ENCODE measurements around the gene ZBED4. TPM values are rescaled to one million over a fixed set of nuclear protein-coding genes. Genes with fewer than 3 reads are reported as not detected.

ZBED4 gene
- total and polyA plus RNA-seq, 2 of the 13 experiments (the other 11 are each of a cell fraction or from before 2014, with no cell fraction given), result 5.4 to 9.6 TPM

DNA sequence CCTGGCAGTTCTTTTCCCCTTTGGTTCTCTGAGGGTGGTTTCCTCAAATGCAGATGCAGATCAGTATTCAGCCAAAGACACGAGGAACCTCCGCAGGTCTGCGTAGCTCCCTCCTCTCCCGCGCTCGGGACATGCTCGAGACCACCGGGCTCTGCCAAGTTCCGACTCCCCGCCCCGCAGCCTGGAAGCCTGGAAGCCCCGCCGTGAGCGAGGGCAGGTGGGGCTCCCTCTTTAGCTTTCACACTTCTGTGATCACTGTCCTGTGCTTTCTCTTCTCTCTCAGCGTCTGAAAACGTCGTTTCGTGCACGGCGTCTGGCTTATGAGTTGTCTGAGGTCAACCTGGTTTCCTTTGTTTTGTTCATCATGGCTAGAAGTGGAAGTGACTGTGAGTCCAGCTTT is 26.6 kb downstream of the ZBED4 start:
- H3K9ac ChIP-seq (ENCODE audit: insufficient read depth, low read depth, low read length), result no peak overlapping the region
- no peak overlapping the region for H3K4me3 ChIP-seq (replicated peaks in 1 of 3; ENCODE audit: insufficient read depth in 1 of 3, low read depth in 2 of 3, low read length in 3 of 3)
- peaks cover 8 to 16% of the 10 kb centered on the region in 2 experiments; a peak in 4 of 5 replicates for H3K36me3 ChIP-seq (replicated peaks in 1 of 2; ENCODE audit: control insufficient read depth in 1 of 2, insufficient read depth in 2 of 2, low read length in 2 of 2)
- no peak for FAIRE-seq
- ATAC-seq, result no peak
- no peak overlapping the region for H3K27ac ChIP-seq (ENCODE audit: extremely low read length, insufficient read depth, low read length)
- no peak overlapping the region for H2AFZ ChIP-seq (ENCODE audit: low read length)
- H4K20me1 ChIP-seq (ENCODE audit: insufficient read depth, low read length), result no peaks in the 10 kb centered on the region; the same call in 1 of the 2 replicates
- no peak overlapping the region for H3K4me2 ChIP-seq (ENCODE audit: low read depth, low read length)
- in situ Hi-C loops (cut with HindIII; ENCODE audit: extremely low pct_ligation_motif_present, low pct_unique_long_range_greater_than_20kb) (no loop called here), intact Hi-C loops (cut with micrococcal nuclease; ENCODE audit: unreplicated experiment) (no loop called here)
- H3K9me3 ChIP-seq (ENCODE audit: low read length), result no peaks in the 10 kb centered on the region
- WGBS (ENCODE audit: low lambda C conversion rate), result 92% methylated on average over 20 of the region's 20 CpGs
- no peak for DNase-seq (ENCODE audit: low spot score)
- peaks cover 53% of the 10 kb centered on the region for H3K79me2 ChIP-seq (ENCODE audit: insufficient read depth, low read length)
- ChIA-PET CTCF (ENCODE audit: low intra/inter-chr PET ratio, low total read pairs) (no interaction called here), POLR2A (interaction anchor here (0.6 kb wide), 1 partner anchor 16 kb away, joined by 3 read pairs; no protein-coding TSS in a partner anchor)
- BruUV-seq (replicated peaks), result no TSS peak
- no peaks in the 10 kb centered on the region for H3K4me1 ChIP-seq (ENCODE audit: insufficient read depth, low read length)
- no peaks in the 10 kb centered on the region for H3K27me3 ChIP-seq (ENCODE audit: control insufficient read depth in 1 of 2, insufficient read depth in 2 of 2, low read length in 2 of 2)
- TF ChIP-seq, protein P1, sequence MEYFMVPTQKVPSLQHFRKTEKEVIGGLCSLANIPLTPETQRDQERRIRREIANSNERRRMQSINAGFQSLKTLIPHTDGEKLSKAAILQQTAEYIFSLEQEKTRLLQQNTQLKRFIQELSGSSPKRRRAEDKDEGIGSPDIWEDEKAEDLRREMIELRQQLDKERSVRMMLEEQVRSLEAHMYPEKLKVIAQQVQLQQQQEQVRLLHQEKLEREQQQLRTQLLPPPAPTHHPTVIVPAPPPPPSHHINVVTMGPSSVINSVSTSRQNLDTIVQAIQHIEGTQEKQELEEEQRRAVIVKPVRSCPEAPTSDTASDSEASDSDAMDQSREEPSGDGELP (IDR thresholded peaks at IDR 0.05; ENCODE audit: borderline replicate concordance, low read depth), result no peak
- TF ChIP-seq RNF2 (conservative IDR thresholded peaks at IDR 0.05; ENCODE audit: low read depth) (no peak), ZNF235 (CRISPR knock-in tag; IDR thresholded peaks at IDR 0.05; ENCODE audit: borderline replicate concordance) (no peak), ZNF557 (CRISPR knock-in tag; IDR thresholded peaks at IDR 0.05) (no peak), ZNF616 (CRISPR knock-in tag; IDR thresholded peaks at IDR 0.05; ENCODE audit: low read depth) (no peak), ZNF724P (CRISPR knock-in tag; IDR thresholded peaks at IDR 0.05; ENCODE audit: borderline replicate concordance) (no peak), ZNF652 (CRISPR knock-in tag; IDR thresholded peaks at IDR 0.05; ENCODE audit: borderline replicate concordance, low read depth) (no peak), ZNF30 (CRISPR knock-in tag; IDR thresholded peaks at IDR 0.05) (no peak), MEIS2 (CRISPR knock-in tag; IDR thresholded peaks at IDR 0.05) (no peak), WIZ (CRISPR knock-in tag; IDR thresholded peaks at IDR 0.05) (no peak), GLI4 (CRISPR knock-in tag; IDR thresholded peaks at IDR 0.05; ENCODE audit: borderline replicate concordance) (no peak), GZF1 (CRISPR knock-in tag; IDR thresholded peaks at IDR 0.05) (no peak)
- TF ChIP-seq, protein P2, sequence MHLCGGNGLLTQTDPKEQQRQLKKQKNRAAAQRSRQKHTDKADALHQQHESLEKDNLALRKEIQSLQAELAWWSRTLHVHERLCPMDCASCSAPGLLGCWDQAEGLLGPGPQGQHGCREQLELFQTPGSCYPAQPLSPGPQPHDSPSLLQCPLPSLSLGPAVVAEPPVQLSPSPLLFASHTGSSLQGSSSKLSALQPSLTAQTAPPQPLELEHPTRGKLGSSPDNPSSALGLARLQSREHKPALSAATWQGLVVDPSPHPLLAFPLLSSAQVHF (CRISPR knock-in tag; IDR thresholded peaks at IDR 0.05), result no peak
- TF ChIP-seq, protein P3, sequence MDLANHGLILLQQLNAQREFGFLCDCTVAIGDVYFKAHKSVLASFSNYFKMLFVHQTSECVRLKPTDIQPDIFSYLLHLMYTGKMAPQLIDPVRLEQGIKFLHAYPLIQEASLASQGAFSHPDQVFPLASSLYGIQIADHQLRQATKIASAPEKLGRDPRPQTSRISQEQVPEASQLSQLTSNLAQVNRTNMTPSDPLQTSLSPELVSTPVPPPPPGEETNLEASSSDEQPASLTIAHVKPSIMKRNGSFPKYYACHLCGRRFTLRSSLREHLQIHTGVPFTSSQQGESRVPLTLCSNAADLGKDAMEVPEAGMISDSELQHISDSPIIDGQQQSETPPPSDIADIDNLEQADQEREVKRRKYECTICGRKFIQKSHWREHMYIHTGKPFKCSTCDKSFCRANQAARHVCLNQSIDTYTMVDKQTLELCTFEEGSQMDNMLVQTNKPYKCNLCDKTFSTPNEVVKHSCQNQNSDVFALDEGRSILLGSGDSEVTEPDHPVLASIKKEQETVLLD (CRISPR knock-in tag; IDR thresholded peaks at IDR 0.05; ENCODE audit: low read depth), result no peak
- TF ChIP-seq, protein P4, sequence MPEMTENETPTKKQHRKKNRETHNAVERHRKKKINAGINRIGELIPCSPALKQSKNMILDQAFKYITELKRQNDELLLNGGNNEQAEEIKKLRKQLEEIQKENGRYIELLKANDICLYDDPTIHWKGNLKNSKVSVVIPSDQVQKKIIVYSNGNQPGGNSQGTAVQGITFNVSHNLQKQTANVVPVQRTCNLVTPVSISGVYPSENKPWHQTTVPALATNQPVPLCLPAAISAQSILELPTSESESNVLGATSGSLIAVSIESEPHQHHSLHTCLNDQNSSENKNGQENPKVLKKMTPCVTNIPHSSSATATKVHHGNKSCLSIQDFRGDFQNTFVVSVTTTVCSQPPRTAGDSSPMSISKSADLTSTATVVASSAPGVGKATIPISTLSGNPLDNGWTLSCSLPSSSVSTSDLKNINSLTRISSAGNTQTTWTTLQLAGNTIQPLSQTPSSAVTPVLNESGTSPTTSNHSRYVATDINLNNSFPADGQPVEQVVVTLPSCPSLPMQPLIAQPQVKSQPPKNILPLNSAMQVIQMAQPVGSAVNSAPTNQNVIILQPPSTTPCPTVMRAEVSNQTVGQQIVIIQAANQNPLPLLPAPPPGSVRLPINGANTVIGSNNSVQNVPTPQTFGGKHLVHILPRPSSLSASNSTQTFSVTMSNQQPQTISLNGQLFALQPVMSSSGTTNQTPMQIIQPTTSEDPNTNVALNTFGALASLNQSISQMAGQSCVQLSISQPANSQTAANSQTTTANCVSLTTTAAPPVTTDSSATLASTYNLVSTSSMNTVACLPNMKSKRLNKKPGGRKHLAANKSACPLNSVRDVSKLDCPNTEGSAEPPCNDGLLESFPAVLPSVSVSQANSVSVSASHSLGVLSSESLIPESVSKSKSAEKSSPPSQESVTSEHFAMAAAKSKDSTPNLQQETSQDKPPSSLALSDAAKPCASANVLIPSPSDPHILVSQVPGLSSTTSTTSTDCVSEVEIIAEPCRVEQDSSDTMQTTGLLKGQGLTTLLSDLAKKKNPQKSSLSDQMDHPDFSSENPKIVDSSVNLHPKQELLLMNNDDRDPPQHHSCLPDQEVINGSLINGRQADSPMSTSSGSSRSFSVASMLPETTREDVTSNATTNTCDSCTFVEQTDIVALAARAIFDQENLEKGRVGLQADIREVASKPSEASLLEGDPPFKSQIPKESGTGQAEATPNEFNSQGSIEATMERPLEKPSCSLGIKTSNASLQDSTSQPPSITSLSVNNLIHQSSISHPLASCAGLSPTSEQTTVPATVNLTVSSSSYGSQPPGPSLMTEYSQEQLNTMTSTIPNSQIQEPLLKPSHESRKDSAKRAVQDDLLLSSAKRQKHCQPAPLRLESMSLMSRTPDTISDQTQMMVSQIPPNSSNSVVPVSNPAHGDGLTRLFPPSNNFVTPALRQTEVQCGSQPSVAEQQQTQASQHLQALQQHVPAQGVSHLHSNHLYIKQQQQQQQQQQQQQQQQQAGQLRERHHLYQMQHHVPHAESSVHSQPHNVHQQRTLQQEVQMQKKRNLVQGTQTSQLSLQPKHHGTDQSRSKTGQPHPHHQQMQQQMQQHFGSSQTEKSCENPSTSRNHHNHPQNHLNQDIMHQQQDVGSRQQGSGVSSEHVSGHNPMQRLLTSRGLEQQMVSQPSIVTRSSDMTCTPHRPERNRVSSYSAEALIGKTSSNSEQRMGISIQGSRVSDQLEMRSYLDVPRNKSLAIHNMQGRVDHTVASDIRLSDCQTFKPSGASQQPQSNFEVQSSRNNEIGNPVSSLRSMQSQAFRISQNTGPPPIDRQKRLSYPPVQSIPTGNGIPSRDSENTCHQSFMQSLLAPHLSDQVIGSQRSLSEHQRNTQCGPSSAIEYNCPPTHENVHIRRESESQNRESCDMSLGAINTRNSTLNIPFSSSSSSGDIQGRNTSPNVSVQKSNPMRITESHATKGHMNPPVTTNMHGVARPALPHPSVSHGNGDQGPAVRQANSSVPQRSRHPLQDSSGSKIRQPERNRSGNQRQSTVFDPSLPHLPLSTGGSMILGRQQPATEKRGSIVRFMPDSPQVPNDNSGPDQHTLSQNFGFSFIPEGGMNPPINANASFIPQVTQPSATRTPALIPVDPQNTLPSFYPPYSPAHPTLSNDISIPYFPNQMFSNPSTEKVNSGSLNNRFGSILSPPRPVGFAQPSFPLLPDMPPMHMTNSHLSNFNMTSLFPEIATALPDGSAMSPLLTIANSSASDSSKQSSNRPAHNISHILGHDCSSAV (CRISPR knock-in tag; IDR thresholded peaks at IDR 0.05; ENCODE audit: borderline replicate concordance), result no peak

All from HepG2 (cell line).